Large intestine (tissue), 3 donors: Measurements from ENCODE around the gene FIZ1. TPM values are rescaled to one million over a fixed set of nuclear protein-coding genes. Genes with fewer than 3 reads are reported as not detected.
A peak's percentile ranks its signal among the peaks of the same experiment; 100 is the strongest.

Experiments used
- DNase-seq, 2 donors: peaks; one replicate each; pipeline versions ENCODE4 v3.0.0 to v3.0.0-alpha.2; 2013
- H3K27ac ChIP-seq: one replicate; pipeline ENCODE4 v1.5.1; 2013; ENCODE audit warnings: low read length
- H3K27me3 ChIP-seq: 2 replicates; pipeline ENCODE4 v1.6.1; 2013; ENCODE audit warnings: low read length; ENCODE audit not compliant: control insufficient read depth, insufficient read depth
- H3K36me3 ChIP-seq: 2 replicates; pipeline ENCODE4 v1.6.1; 2013; ENCODE audit warnings: low read length; ENCODE audit not compliant: control insufficient read depth, insufficient read depth
- H3K4me1 ChIP-seq: one replicate; pipeline ENCODE4 v1.6.1; 2013; ENCODE audit warnings: low read length; ENCODE audit not compliant: control insufficient read depth, insufficient read depth
- H3K4me3 ChIP-seq: one replicate; pipeline ENCODE4 v1.5.1; 2013; ENCODE audit warnings: low read length
- H3K9me3 ChIP-seq: one replicate; pipeline ENCODE4 v1.6.1; 2013; ENCODE audit warnings: mild to moderate bottlenecking, low read depth, low read length, moderate library complexity; ENCODE audit not compliant: control insufficient read depth
- WGBS: methylation state at CpG from one replicate; pipeline ENCODE4 v1.1.5; 2013; ENCODE audit warnings: low lambda C conversion rate; ENCODE audit not compliant: insufficient coverage; 5-methylcytosine and 5-hydroxymethylcytosine counted together
- polyA plus RNA-seq: library from polyadenylated mRNA; unstranded; fragments of 120-200 nt; gene quantifications from one replicate; pipeline ENCODE4 v1.2.1, GENCODE V29; 2013

Gene FIZ1
- polyA plus RNA-seq, 1 donor = 13.9 TPM

DNA sequence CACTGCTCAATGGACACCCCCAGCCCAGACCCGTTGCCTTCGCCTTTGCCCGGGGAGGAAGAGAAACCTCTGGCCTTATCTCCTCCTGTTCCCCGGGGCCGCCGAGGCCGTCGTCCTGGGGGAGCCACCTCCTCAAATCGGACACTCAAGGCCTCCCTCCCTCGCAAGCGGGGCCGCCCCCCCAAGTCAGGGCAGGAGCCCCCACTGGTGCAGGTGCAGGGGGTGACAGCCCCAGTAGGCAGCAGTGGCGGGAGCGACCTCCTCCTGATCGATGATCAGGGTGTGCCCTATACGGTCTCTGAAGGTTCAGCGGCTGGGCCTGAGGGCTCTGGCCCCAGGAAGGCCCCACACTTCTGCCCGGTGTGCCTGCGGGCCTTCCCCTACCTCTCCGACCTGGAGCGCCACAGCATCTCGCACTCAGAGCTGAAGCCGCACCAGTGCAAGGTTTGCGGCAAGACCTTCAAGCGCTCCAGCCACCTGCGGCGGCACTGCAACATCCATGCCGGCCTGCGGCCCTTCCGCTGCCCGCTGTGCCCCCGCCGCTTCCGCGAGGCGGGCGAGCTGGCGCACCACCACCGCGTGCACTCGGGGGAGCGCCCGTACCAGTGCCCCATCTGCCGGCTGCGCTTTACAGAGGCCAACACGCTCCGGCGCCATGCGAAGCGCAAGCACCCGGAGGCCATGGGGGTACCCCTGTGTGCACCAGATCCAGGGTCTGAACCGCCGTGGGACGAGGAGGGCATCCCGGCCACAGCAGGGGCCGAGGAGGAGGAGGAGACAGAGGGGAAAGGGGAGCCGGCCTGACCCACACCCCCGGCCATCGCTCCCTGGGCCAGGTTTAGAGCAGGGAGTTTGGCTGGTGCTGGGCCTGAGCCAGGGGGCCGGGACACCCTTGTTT is 3.0 kb upstream of the FIZ1 start:
- peaks cover 9% of the 10 kb centered on the region for H3K4me1 ChIP-seq
- H3K27ac ChIP-seq = no peak overlapping the region
- DNase-seq = no peak
- no peaks in the 10 kb centered on the region for H3K27me3 ChIP-seq
- no peak overlapping the region for H3K4me3 ChIP-seq
- H3K36me3 ChIP-seq = peaks cover 5% of the 10 kb centered on the region
- no CpG with 5 or more reads among the region's 60 CpGs for WGBS
- H3K9me3 ChIP-seq = peaks cover 7% of the 10 kb centered on the region

DNA sequence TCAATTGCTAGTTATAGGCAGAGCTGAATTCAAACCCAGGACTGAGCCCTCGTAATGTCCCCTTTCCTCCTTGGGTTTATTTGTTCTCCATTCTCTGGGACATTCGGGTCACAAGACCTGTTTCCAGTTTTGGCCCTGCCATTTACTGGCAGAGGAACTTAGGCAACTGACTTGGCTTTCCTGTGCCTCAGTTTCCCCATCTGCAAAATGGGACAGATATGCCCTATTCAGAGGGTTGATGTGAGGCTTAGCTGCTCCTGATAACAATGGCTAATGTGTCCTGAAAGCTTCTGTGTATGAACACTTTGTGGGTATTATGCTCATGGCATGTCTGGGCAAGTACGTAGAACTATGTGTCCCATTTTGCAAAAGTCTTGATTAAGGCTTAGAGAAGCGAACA is 1.8 kb upstream of the FIZ1 start:
- DNase-seq = no peak
- no peak overlapping the region for H3K27ac ChIP-seq
- H3K36me3 ChIP-seq = peaks cover 10% of the 10 kb centered on the region
- peak overlapping the region; percentile 74 for H3K4me3 ChIP-seq
- no CpG with 5 or more reads among the region's 4 CpGs for WGBS
- peaks cover 9% of the 10 kb centered on the region for H3K4me1 ChIP-seq
- peaks cover 7% of the 10 kb centered on the region for H3K9me3 ChIP-seq
- H3K27me3 ChIP-seq = no peaks in the 10 kb centered on the region

DNA sequence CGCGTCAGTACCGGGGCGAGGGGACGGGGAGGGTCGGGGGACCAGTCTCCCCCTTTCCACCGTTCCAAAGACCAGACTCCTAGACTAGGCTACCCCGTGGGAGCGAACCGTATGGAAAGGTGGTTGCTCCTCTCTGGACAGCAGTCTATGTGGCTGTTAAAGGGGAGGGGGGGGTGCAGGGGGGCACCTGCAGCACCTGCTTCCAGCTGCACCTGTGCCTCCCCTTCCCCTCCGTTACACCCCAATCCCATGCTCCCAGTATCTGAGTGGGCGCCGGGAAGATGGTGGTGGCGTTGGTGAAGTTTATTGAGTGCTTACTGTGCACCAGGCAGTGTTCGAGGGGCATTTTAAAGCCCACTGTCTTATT is 1.3 kb upstream of the FIZ1 start:
- WGBS = no CpG with 5 or more reads among the region's 15 CpGs
- peaks cover 7% of the 10 kb centered on the region for H3K9me3 ChIP-seq
- no peak for DNase-seq
- peaks cover 9% of the 10 kb centered on the region for H3K4me1 ChIP-seq
- H3K27me3 ChIP-seq = no peaks in the 10 kb centered on the region
- H3K36me3 ChIP-seq = peaks cover 15% of the 10 kb centered on the region
- H3K4me3 ChIP-seq = peak overlapping the region; percentile 74
- peak overlapping the region; percentile 55 for H3K27ac ChIP-seq

DNA sequence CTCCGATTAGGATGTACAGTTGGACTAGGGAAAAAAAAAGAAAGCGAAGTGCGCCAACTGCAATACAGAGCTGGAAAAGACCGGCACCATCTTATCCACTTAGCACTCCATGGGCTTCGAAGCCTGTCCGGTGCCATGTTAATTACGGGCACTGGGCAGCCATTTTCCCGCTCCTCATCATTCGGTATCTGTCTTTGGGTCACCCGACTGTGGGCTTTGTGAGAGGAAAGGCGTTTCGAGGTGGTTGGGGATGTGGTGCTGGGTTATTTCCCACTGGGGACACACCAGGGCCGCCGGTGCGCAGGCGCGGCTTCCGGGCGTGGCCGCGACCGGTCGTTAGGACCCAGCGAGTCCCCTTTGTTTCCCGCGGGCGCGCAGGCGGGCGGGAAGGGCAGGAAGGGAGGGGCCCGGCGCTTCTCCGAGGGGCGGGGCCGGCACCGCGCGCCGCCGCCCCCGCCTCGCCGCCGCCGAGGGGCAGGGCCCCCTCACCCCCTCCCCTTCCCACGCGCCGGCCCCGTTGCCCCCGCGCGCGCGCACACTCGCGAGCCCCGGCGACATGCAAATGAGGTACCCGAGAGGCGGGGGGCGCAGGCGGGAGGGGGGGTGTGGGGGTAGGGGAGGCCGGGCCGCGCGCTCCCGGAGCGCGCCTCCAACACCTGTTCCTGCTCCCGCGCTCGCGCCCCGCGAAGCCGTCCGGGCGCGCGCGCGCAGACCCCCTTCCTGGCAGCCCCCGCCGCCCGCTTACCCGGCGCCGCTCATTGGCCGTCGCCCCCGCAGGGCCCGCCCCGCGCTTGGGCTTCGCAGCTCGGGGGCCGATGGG is 735 bp upstream of the FIZ1 start, which contains the start of gene ZNF524:
ZNF524 (plus strand) TSS at position 447 of the 820 bp plus-strand sequence. CDS start 1,825 bp downstream, outside the sequence.
- peak within 1 kb of the TSS; percentile 91 for H3K27ac ChIP-seq
- no CpG with 5 or more reads among the region's 97 CpGs for WGBS

DNA sequence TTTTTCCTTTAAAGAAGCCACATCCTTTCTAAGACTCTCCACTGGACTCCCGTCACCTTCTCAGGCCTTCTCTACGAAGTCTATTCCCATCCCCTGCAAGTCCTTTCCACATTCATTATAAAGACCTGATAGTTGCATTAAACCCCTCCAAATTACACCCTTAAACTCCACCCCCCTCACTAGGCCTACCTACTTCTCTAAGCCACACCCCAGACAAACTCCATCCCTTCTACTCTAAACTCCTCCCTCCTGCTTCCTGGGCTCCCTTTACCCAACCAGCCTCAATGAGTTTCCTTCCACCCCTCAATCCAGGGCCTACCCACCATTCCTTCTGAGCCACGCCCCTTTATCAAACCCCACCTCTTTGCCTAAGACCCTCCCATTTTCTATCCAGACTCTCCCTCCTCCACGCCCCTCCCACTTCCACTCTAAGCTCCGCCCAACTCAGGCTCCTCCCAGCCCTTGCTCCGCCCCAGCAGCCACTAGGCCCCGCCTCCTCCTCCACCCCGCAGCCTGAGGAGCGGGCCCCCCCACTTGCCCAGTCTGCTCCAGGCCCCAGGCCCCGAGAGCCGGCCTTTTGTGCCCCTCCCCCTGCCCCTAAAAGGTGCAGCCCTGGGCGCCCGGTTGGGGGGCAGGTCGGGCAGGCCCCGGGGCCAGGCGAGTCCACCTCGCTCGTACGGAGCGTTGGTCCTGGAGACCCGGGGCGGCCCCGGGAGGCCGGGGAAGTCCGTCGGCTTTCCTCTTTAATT is 424 bp downstream of the FIZ1 start:
- peak overlapping the region; percentile 91 for H3K27ac ChIP-seq
- peaks cover 4% of the 10 kb centered on the region for H3K4me1 ChIP-seq
- peaks cover 21% of the 10 kb centered on the region for H3K36me3 ChIP-seq
- WGBS = 33% methylated on average over 3 of the region's 26 CpGs
- peak; percentile 90 to 94 for DNase-seq
- no peaks in the 10 kb centered on the region for H3K27me3 ChIP-seq
- peaks cover 7% of the 10 kb centered on the region for H3K9me3 ChIP-seq
- H3K4me3 ChIP-seq = peak overlapping the region; percentile 74

More for the DNA sequence above, 735 bp upstream of the FIZ1 start, which contains the start of gene ZNF524:
- peaks cover 7% of the 10 kb centered on the region for H3K9me3 ChIP-seq
- peak; percentile 78 to 99 for DNase-seq
- peak within 1 kb of the TSS; percentile 74 for H3K4me3 ChIP-seq
- peaks cover 9% of the 10 kb centered on the region for H3K4me1 ChIP-seq
- H3K27me3 ChIP-seq = no peaks in the 10 kb centered on the region
- peaks cover 20% of the 10 kb centered on the region for H3K36me3 ChIP-seq

DNA sequence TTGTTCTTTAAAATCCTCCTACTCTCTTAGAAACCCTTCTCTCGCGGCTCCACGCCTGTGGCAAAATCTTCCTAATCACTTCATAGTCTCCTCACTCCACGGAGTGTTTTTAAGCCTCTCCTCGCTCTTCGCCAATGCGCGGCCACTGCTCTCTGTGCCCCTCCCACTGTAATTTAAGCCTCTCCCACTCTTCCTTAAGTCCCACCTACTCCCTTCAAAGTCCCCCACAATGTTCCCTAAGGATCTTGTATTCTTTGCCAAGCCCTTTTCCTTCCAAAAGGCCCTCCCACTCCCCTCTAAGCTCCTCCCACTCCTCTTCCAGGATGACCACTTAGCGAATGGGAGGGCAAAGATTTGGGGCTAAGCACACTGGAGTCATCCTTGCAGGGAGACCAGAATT is 1.3 kb downstream of the FIZ1 start:
- no peaks in the 10 kb centered on the region for H3K27me3 ChIP-seq
- no peak for DNase-seq
- peaks cover 26% of the 10 kb centered on the region for H3K36me3 ChIP-seq
- H3K4me3 ChIP-seq = no peak overlapping the region
- WGBS = 87% methylated on average over 5 of the region's 9 CpGs
- H3K27ac ChIP-seq = no peak overlapping the region
- peaks cover 7% of the 10 kb centered on the region for H3K9me3 ChIP-seq
- H3K4me1 ChIP-seq = peaks cover 4% of the 10 kb centered on the region

DNA sequence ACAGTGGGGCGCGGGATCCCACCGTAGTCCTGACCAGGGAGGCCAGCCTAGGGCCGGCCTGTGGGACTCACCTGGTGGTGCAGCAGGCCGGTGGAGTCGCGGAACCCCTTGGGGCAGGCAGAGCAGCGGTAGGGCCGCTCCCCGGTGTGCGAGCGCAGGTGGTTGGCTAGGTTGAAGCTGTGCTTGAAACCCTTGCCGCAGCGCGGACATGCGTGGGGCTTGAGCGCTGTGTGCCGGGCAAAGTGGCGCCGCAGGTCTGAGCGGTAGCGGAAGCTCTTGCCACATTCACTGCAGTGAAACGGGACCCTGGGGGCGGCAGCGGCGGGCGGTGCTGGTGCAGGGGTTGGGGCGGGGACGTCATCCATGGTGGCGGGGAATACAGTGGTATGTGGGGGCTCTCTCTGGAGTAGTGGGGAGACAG is 1.8 kb downstream of the FIZ1 start:
- peaks cover 7% of the 10 kb centered on the region for H3K9me3 ChIP-seq
- H3K36me3 ChIP-seq = peaks cover 26% of the 10 kb centered on the region
- no peaks in the 10 kb centered on the region for H3K27me3 ChIP-seq
- H3K27ac ChIP-seq = no peak overlapping the region
- H3K4me3 ChIP-seq = no peak overlapping the region
- peaks cover 4% of the 10 kb centered on the region for H3K4me1 ChIP-seq
- DNase-seq = no peak
- WGBS = no CpG with 5 or more reads among the region's 30 CpGs

DNA sequence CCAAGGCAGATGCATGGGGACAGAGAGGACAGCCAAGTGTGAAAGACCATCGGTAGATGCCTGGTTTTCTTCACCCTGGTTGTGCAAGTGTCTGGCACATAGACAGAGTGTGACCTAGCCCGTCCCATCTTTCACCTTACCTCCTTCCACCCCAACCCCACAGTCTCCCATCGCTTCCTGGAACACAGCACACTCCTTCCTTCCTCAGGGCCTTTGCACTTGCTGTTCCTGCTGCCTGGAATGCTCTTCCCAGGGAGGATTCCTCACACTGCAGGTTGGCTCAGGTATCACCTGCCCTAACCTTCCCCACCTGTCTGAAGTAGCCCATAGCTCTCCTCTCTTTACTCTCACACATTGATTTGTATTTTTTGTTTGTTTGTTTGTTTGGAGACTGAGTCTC is 3.0 kb downstream of the FIZ1 start:
- Histone ChIP-seq H3K27me3 (no peaks in the 10 kb centered on the region), H3K9me3 (peaks cover 4% of the 10 kb centered on the region), H3K4me3 (no peak overlapping the region), H3K4me1 (peaks cover 4% of the 10 kb centered on the region), H3K36me3 (peaks cover 33% of the 10 kb centered on the region), H3K27ac (no peak overlapping the region)
- 100% methylated on average over 2 of the region's 3 CpGs for WGBS
- DNase-seq = no peak

DNA sequence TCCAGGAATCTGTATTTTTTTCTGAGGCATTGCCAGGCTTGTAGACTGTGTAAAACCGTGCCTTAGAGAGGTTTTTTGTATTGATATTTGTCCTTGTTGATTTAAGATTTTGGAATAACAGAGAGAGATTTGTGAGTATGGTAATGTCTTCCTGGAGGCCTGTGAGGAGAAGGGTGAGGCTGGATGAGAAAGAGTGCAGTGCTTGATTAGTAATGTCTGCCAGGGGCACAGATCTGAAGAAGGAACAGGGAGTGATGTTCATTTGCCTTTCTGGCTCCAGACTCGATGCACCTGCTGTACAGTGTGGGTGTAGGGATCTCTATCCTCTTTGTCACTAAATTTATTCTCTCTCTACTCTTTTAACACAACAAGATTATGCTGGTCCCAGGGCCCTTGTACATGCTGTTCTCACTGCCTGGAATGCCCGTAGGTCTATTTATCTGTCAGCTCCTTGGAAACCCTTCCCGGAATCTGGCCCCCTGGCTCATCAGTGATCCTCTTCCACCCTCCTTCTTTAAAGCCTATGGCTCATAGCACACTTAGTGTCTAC is 4.2 kb downstream of the FIZ1 start:
- DNase-seq = no peak
- Histone ChIP-seq H3K9me3 (peaks cover 4% of the 10 kb centered on the region), H3K27me3 (no peaks in the 10 kb centered on the region), H3K4me1 (no peaks in the 10 kb centered on the region), H3K4me3 (no peak overlapping the region), H3K27ac (no peak overlapping the region), H3K36me3 (peaks cover 34% of the 10 kb centered on the region)
- WGBS = no CpG with 5 or more reads among the region's 4 CpGs
